RPMI7951 (cell line): ENCODE measurements around the gene EVA1B. TPM values are rescaled to one million over a fixed set of nuclear protein-coding genes. Genes with fewer than 3 reads are reported as not detected.

Source experiments
- DNase-seq: peaks from one replicate; pipeline ENCODE4 v3.0.0-alpha.2; 2012; ENCODE audit warnings: low read depth
- total RNA-seq: library from RNA; depleted of rRNA; stranded (reverse); fragments of >200 nt; shearing (Covaris generic); gene quantifications from 2 replicates; pipeline ENCODE4 v1.2.3, GENCODE V29; 2014

The EVA1B gene
- total RNA-seq, 1 experiment from 2014 or later: 78.7 TPM

- no peak for DNase-seq
These were observed 23.4 kb upstream of the EVA1B start for GRCh38 chr1:36346741-36347370.

- DNase-seq: no peak
These were observed 21.9 kb upstream of the EVA1B start for GRCh38 chr1:36345353-36345752.

- no peak for DNase-seq
These were observed 20.9 kb upstream of the EVA1B start for GRCh38 chr1:36344395-36344680.

GRCh38 chr1:36343651-36344394, 20.4 kb upstream of the EVA1B start:
- no peak for DNase-seq

GRCh38 chr1:36342426-36343185, 19.2 kb upstream of the EVA1B start:
- DNase-seq: peak; percentile 84

- no peak for DNase-seq
These were observed 18.3 kb upstream of the EVA1B start for GRCh38 chr1:36341626-36342320.

GRCh38 chr1:36339615-36340014, 16.2 kb upstream of the EVA1B start:
- no peak for DNase-seq

- no peak for DNase-seq
These were observed 15.8 kb upstream of the EVA1B start for GRCh38 chr1:36339215-36339614.

GRCh38 chr1:36337830-36338229, 14.4 kb upstream of the EVA1B start:
- no peak for DNase-seq

- no peak for DNase-seq
These were observed 7.5 kb upstream of the EVA1B start for GRCh38 chr1:36330940-36331339.

- no peak for DNase-seq
These were observed 6.4 kb upstream of the EVA1B start for GRCh38 chr1:36329817-36330216.

GRCh38 chr1:36328713-36329112, 5.3 kb upstream of the EVA1B start:
- no peak for DNase-seq

GRCh38 chr1:36328088-36328480, 4.6 kb upstream of the EVA1B start:
- DNase-seq: no peak

- DNase-seq: peak; percentile 84
These were observed 4.1 kb upstream of the EVA1B start for GRCh38 chr1:36327421-36328087.

GRCh38 chr1:36326499-36326898, 3.1 kb upstream of the EVA1B start:
- no peak for DNase-seq

- no peak for DNase-seq
These were observed 883 bp upstream of the EVA1B start for GRCh38 chr1:36324353-36324703.

- peak; percentile 49 for DNase-seq
These were observed 434 bp downstream of the EVA1B start for GRCh38 chr1:36322786-36323635.

- DNase-seq: no peak
These were observed 1.2 kb downstream of the EVA1B start for GRCh38 chr1:36322041-36322785.

- no peak for DNase-seq
These were observed 2.1 kb downstream of the EVA1B start for GRCh38 chr1:36321119-36321951.
